Uterus (tissue), 4 donors: ENCODE measurements around the gene ATF7. TPM values are rescaled to one million over a fixed set of nuclear protein-coding genes. Genes with fewer than 3 reads are reported as not detected.

Experiments used
- DNase-seq, 2 donors: peaks; one replicate each; pipeline ENCODE4 v3.0.0-alpha.2; 2019 to 2020
- H3K27ac ChIP-seq, 2 donors: fragments of 200-600 bp; sonication (generic); 1 replicate in 1 of 2; 2 replicates in 1 of 2; pipeline ENCODE4 v1.5.1; 2016 to 2018
- H3K27me3 ChIP-seq, 2 donors: fragments of 200-600 bp; sonication (generic); one replicate each; pipeline ENCODE4 v1.5.1; 2018 to 2019; ENCODE audit warnings: control low read depth in 1 of 2
- H3K36me3 ChIP-seq, 2 donors: fragments of 200-600 bp; sonication (generic); one replicate each; pipeline ENCODE4 v1.5.1; 2019; ENCODE audit warnings: control low read depth in 1 of 2
- H3K4me1 ChIP-seq, 2 donors: fragments of 200-600 bp; sonication (generic); one replicate each; pipeline ENCODE4 v1.5.1; 2018 to 2019; ENCODE audit warnings: control low read depth in 1 of 2
- H3K4me3 ChIP-seq, 2 donors: fragments of 200-600 bp; sonication (generic); 1 replicate in 1 of 2; 2 replicates in 1 of 2; pipeline ENCODE4 v1.5.1; 2018 to 2019; ENCODE audit warnings: mild to moderate bottlenecking in 1 of 2
- H3K9me3 ChIP-seq, 2 donors: fragments of 200-600 bp; sonication (generic); one replicate each; pipeline ENCODE4 v1.5.1; 2019; ENCODE audit warnings: control low read depth in 1 of 2
- CTCF ChIP-seq, 4 experiments: fragments of 200-600 bp in 2 of 4; fragments of 450-650 bp in 2 of 4; sonication (generic) in 2 of 4; IDR thresholded peaks; one replicate each; pipeline ENCODE4 v1.5.1; 2016 to 2019; ENCODE audit warnings: antibody characterized with exemption in 4 of 4, mild to moderate bottlenecking in 2 of 4, moderate library complexity in 1 of 4
- POLR2A ChIP-seq, 2 donors: fragments of 450-650 bp; IDR thresholded peaks; one replicate each; pipeline ENCODE4 v1.6.1; 2016; ENCODE audit warnings: antibody characterized with exemption in 2 of 2, mild to moderate bottlenecking in 1 of 2, moderate library complexity in 1 of 2
- intact Hi-C: fragments of 100-400 bp; cut with DNase I; formaldehyde crosslinking; loops from one replicate; pipeline ENCODE4 v1.15.1; 2023; ENCODE audit warnings: low total_unique reads
- total RNA-seq, 4 donors: library from RNA; depleted of rRNA in 3 of 4; stranded (reverse); fragments of >200 nt in 3 of 4; gene quantifications; one replicate each; pipeline versions ENCODE4 v1.1.0 to v1.2.4, GENCODE V29; 2014 to 2023
- donor health status: DM: yes; HTN: yes; CAD: no.

ATF7 gene
- total RNA-seq, 4 donors from 2014 or later: 10.6 to 47.6 (median 21.3) TPM

GRCh38 chr12:53486736-53487487 is 139.3 kb downstream of the ATF7 start:
- no peaks in the 10 kb centered on the region for H3K4me1 ChIP-seq
- peak in 1 of 2 donors; percentile 17 for DNase-seq
- intact Hi-C loops: no loop called here
- no peak overlapping the region for H3K27ac ChIP-seq
- TF ChIP-seq CTCF (IDR thresholded peaks at IDR 0.05) (no peak), POLR2A (IDR thresholded peaks at IDR 0.05) (no peak)
- H3K27me3 ChIP-seq: no peaks in the 10 kb centered on the region
- no peaks in the 10 kb centered on the region for H3K36me3 ChIP-seq
- H3K9me3 ChIP-seq: no peaks in the 10 kb centered on the region
- H3K4me3 ChIP-seq: no peak overlapping the region

- Histone ChIP-seq H3K9me3 (no peaks in the 10 kb centered on the region), H3K36me3 (no peaks in the 10 kb centered on the region), H3K4me3 (no peak overlapping the region), H3K27me3 (no peaks in the 10 kb centered on the region), H3K27ac (no peak overlapping the region), H3K4me1 (no peaks in the 10 kb centered on the region)
- no peak for TF ChIP-seq POLR2A (IDR thresholded peaks at IDR 0.05)
- TF ChIP-seq CTCF (IDR thresholded peaks at IDR 0.05): no peak
- intact Hi-C loops: no loop called here
- peak in 1 of 2 donors; percentile 24 for DNase-seq
Measured at GRCh38 chr12:53485955-53486735, 140.0 kb downstream of the ATF7 start.

GRCh38 chr12:53484686-53485575 is 141.3 kb downstream of the ATF7 start:
- Histone ChIP-seq H3K36me3 (no peaks in the 10 kb centered on the region), H3K4me3 (no peak overlapping the region), H3K27ac (no peak overlapping the region), H3K27me3 (no peaks in the 10 kb centered on the region), H3K4me1 (peaks cover 0 to 4% of the 10 kb centered on the region in 2 donors), H3K9me3 (no peaks in the 10 kb centered on the region)
- intact Hi-C loops: no loop called here
- TF ChIP-seq CTCF (IDR thresholded peaks at IDR 0.05) (no peak), POLR2A (IDR thresholded peaks at IDR 0.05) (no peak)
- no peak for DNase-seq

- Histone ChIP-seq H3K4me1 (peaks cover 0 to 4% of the 10 kb centered on the region in 2 donors), H3K27me3 (no peaks in the 10 kb centered on the region), H3K4me3 (no peak overlapping the region), H3K27ac (no peak overlapping the region), H3K9me3 (no peaks in the 10 kb centered on the region), H3K36me3 (no peaks in the 10 kb centered on the region)
- intact Hi-C loops: no loop called here
- DNase-seq: no peak
- TF ChIP-seq POLR2A (IDR thresholded peaks at IDR 0.05): no peak
- TF ChIP-seq CTCF (IDR thresholded peaks at IDR 0.05): no peak
Measured at GRCh38 chr12:53483979-53484377, 142.2 kb downstream of the ATF7 start.
